ENCODE measurements around the gene WNK4. TPM values are rescaled to one million over a fixed set of nuclear protein-coding genes. Genes with fewer than 3 reads are reported as not detected.
"Not testable (repeated sequence)": the region's sequence is repeated elsewhere in the genome, so short reads cannot be mapped to it uniquely, and the experiment has no call there.

WNK4 gene
- total RNA-seq, 1 donor: under 0.01 TPM

- DNase-seq (ENCODE audit: low read depth in 2 of 3, low spot score in 2 of 3): not testable (repeated sequence)
Observed at GRCh38 chr17:42769964-42770363, 10.4 kb upstream of the WNK4 start.

GRCh38 chr17:42772945-42773289 is 7.5 kb upstream of the WNK4 start:
- no peak for DNase-seq (ENCODE audit: low read depth in 2 of 3, low spot score in 2 of 3)

GRCh38 chr17:42773290-42774035 is 6.9 kb upstream of the WNK4 start, which contains the start of gene VPS25:
TSS of gene VPS25 (plus strand) at chr17:42773449. CDS start at chr17:42773476, 27 bp downstream.
- DNase-seq (ENCODE audit: low read depth in 2 of 3, low spot score in 2 of 3): peak; percentile 46 to 54 (median 54)

- DNase-seq (ENCODE audit: low read depth in 2 of 3, low spot score in 2 of 3): no peak
Observed at GRCh38 chr17:42774066-42774745, 6.2 kb upstream of the WNK4 start.

- peak in 1 of 3 donors; percentile 34 for DNase-seq (ENCODE audit: low read depth in 2 of 3, low spot score in 2 of 3)
Observed at GRCh38 chr17:42775534-42776098, 4.8 kb upstream of the WNK4 start.

GRCh38 chr17:42778570-42778969 is 1.8 kb upstream of the WNK4 start:
- no peak for DNase-seq (ENCODE audit: low read depth in 2 of 3, low spot score in 2 of 3)

GRCh38 chr17:42779304-42779935 is 990 bp upstream of the WNK4 start:
- DNase-seq (ENCODE audit: low read depth in 2 of 3, low spot score in 2 of 3): no peak

- DNase-seq (ENCODE audit: low read depth in 2 of 3, low spot score in 2 of 3): no peak
Observed at GRCh38 chr17:42780851-42781638, 635 bp downstream of the WNK4 start.

GRCh38 chr17:42781639-42782165 is 1.3 kb downstream of the WNK4 start:
- DNase-seq (ENCODE audit: low read depth in 2 of 3, low spot score in 2 of 3): no peak

- DNase-seq (ENCODE audit: low read depth in 2 of 3, low spot score in 2 of 3): no peak
Observed at GRCh38 chr17:42782166-42783061, 2.0 kb downstream of the WNK4 start.

- DNase-seq (ENCODE audit: low read depth in 2 of 3, low spot score in 2 of 3): no peak
Observed at GRCh38 chr17:42783062-42783790, 2.8 kb downstream of the WNK4 start.

- no peak for DNase-seq (ENCODE audit: low read depth in 2 of 3, low spot score in 2 of 3)
Observed at GRCh38 chr17:42783791-42784138, 3.4 kb downstream of the WNK4 start.

- no peak for DNase-seq (ENCODE audit: low read depth in 2 of 3, low spot score in 2 of 3)
Observed at GRCh38 chr17:42784409-42784808, 4.0 kb downstream of the WNK4 start.

- no peak for DNase-seq (ENCODE audit: low read depth in 2 of 3, low spot score in 2 of 3)
Observed at GRCh38 chr17:42784811-42785592, 4.6 kb downstream of the WNK4 start.

- DNase-seq (ENCODE audit: low read depth in 2 of 3, low spot score in 2 of 3): no peak
Observed at GRCh38 chr17:42787266-42787665, 6.9 kb downstream of the WNK4 start.

- DNase-seq (ENCODE audit: low read depth in 2 of 3, low spot score in 2 of 3): no peak
Observed at GRCh38 chr17:42791948-42792347, 11.5 kb downstream of the WNK4 start.

- no peak for DNase-seq (ENCODE audit: low read depth in 2 of 3, low spot score in 2 of 3)
Observed at GRCh38 chr17:42792545-42792944, 12.1 kb downstream of the WNK4 start.

- no peak for DNase-seq (ENCODE audit: low read depth in 2 of 3, low spot score in 2 of 3)
Observed at GRCh38 chr17:42795061-42795460, 14.7 kb downstream of the WNK4 start.

All from hematopoietic multipotent progenitor cell (in vitro differentiated cells).